ENCODE measurements around the gene MED7.

Gene MED7

GRCh38 chr5:157100140-157100679, 42.5 kb downstream of the MED7 start:
- no peak for DNase-seq

- no peak for DNase-seq
Observed at GRCh38 chr5:157088342-157088990, 54.2 kb downstream of the MED7 start.
